ENCODE results near the gene WNT3A.
A peak's percentile ranks its signal among the peaks of the same experiment; 100 is the strongest.
"Not testable (repeated sequence)": the region's sequence is repeated elsewhere in the genome, so short reads cannot be mapped to it uniquely, and the experiment has no call there.

The WNT3A gene

GRCh38 chr1:228006786-228007048 is at the start of gene WNT3A:
Gene WNT3A, plus strand, starts transcription at chr1:228006998. Its CDS starts 131 bp downstream, at chr1:228007129.
- in situ Hi-C loops (cut with HindIII; ENCODE audit: low pct_ligation_motif_present, low sequenced_read_pairs): no loop called here

GRCh38 chr1:227958617-227959324 is 48.0 kb upstream of the WNT3A start:
- H3K27ac ChIP-seq: no peak overlapping the region
- in situ Hi-C loops (cut with HindIII; ENCODE audit: low pct_ligation_motif_present, low sequenced_read_pairs): no loop called here
- no peaks in the 10 kb centered on the region for H3K27me3 ChIP-seq (replicated peaks)
- no peak for TF ChIP-seq CTCF (IDR thresholded peaks at IDR 0.05; ENCODE audit: low read depth, low read length, missing control alignments)
- DNase-seq: no peak
- no peak overlapping the region for H3K4me3 ChIP-seq (ENCODE audit: low read depth, low read length)
- H3K36me3 ChIP-seq (replicated peaks): no peaks in the 10 kb centered on the region

More at GRCh38 chr1:228006786-228007048, at the start of gene WNT3A:
- H3K27ac ChIP-seq: no peak within 1 kb of the TSS
- no peak for DNase-seq
- peaks cover 63% of the 10 kb centered on the region for H3K27me3 ChIP-seq (replicated peaks)
- no peak within 1 kb of the TSS for H3K4me3 ChIP-seq (ENCODE audit: low read depth, low read length)
- no peaks in the 10 kb centered on the region for H3K36me3 ChIP-seq (replicated peaks)
- no peak for TF ChIP-seq CTCF (IDR thresholded peaks at IDR 0.05; ENCODE audit: low read depth, low read length, missing control alignments)

- Histone ChIP-seq H3K27me3 (replicated peaks) (no peaks in the 10 kb centered on the region), H3K27ac (no peak overlapping the region), H3K4me3 (ENCODE audit: low read depth, low read length) (no peak overlapping the region), H3K36me3 (replicated peaks) (no peaks in the 10 kb centered on the region)
- no peak for TF ChIP-seq CTCF (IDR thresholded peaks at IDR 0.05; ENCODE audit: low read depth, low read length, missing control alignments)
- DNase-seq: no peak
- in situ Hi-C loops (cut with HindIII; ENCODE audit: low pct_ligation_motif_present, low sequenced_read_pairs): no loop called here
These were observed 47.4 kb upstream of the WNT3A start for GRCh38 chr1:227959325-227959860.

- DNase-seq: no peak
- no peak for TF ChIP-seq CTCF (IDR thresholded peaks at IDR 0.05; ENCODE audit: low read depth, low read length, missing control alignments)
- Histone ChIP-seq H3K4me3 (ENCODE audit: low read depth, low read length) (no peak overlapping the region), H3K36me3 (replicated peaks) (no peaks in the 10 kb centered on the region), H3K27me3 (replicated peaks) (no peaks in the 10 kb centered on the region), H3K27ac (no peak overlapping the region)
- in situ Hi-C loops (cut with HindIII; ENCODE audit: low pct_ligation_motif_present, low sequenced_read_pairs): no loop called here
These were observed 44.9 kb upstream of the WNT3A start for GRCh38 chr1:227961651-227962466.

- H3K27me3 ChIP-seq (replicated peaks); H3K4me3 ChIP-seq (ENCODE audit: low read depth, low read length); H3K36me3 ChIP-seq (replicated peaks); in situ Hi-C loops (cut with HindIII; ENCODE audit: low pct_ligation_motif_present, low sequenced_read_pairs); H3K27ac ChIP-seq: not testable (repeated sequence)
- peak; percentile 46 for TF ChIP-seq CTCF (IDR thresholded peaks at IDR 0.05; ENCODE audit: low read depth, low read length, missing control alignments)
- DNase-seq: peak; percentile 32
These were observed 40.1 kb upstream of the WNT3A start for GRCh38 chr1:227966733-227967132.

Data from brain microvascular endothelial cell (primary cell).